RWPE1 (cell line): ENCODE data around the gene TMEM267.
"Not testable (repeated sequence)": the region's sequence is repeated elsewhere in the genome, so short reads cannot be mapped to it uniquely, and the experiment has no call there.

Experiments used
- CTCF ChIA-PET: fragments of 350-600 bp; sonication (Branson Sonifier 250); formaldehyde crosslinking; extraction: SDS; loops from one replicate; lab custom pipeline; 2021; lab: Yijun Ruan, JAX
- POLR2A ChIA-PET: fragments of 400-600 bp; formaldehyde crosslinking; extraction: SDS; loops from one replicate; lab custom pipeline; 2020; ENCODE audit warnings: antibody characterized with exemption; ENCODE audit not compliant: low non-redundant PET; lab: Yijun Ruan, JAX
- DNase-seq: peaks from one replicate; pipeline ENCODE4 v3.0.0; 2012; ENCODE audit warnings: low spot score
- H3K27ac ChIP-seq: fragments of 450-650 bp; 2 replicates; pipeline ENCODE4 v1.5.1; 2017
- CTCF ChIP-seq: fragments of 450-650 bp; conservative IDR thresholded peaks from 2 replicates; pipeline ENCODE4 v1.5.1; 2017; ENCODE audit warnings: low read depth, mild to moderate bottlenecking

TMEM267 gene

DNA sequence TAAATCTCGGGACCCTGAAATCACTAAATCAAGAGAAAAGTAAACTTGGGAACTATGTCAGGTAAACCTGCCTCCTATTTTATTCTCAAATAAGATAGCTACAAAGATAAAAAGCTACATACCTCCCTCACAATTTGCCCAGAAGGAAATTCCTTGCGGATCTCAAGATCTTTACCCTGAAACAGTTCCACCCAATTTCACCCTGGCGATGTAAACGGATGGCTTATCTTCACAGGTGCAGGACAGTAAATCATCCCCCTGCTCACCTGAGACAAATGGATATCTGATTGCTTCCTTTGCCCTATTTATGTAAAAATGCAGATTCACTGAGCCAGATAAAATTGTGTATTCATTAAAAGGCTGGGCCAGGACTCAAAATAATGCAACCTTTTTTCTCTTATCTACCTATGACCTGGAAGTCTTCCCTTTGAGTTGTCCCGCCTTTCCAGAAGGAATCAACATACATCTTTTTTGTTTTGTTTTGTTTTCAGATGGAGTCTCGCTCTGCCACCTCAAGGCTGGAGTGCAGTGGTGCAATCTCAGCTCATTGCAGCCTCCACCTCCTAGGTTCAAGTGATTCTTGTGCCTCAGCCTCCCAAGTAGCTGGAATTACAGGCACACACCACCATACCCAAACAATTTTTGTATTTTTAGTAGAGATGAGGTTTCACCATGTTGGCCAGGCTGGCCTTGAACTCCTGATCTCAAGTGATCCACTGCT lies 13.8 kb downstream of the TMEM267 start:
- TF ChIP-seq CTCF = no peak
- no peak for DNase-seq
- POLR2A ChIA-PET = no interaction called here
- CTCF ChIA-PET = interaction anchor here (0.6 to 1.1 kb wide), 2 partner anchors 121 to 166 kb away, joined by 3 read pairs; no protein-coding TSS in a partner anchor
- no peak overlapping the region for H3K27ac ChIP-seq

DNA sequence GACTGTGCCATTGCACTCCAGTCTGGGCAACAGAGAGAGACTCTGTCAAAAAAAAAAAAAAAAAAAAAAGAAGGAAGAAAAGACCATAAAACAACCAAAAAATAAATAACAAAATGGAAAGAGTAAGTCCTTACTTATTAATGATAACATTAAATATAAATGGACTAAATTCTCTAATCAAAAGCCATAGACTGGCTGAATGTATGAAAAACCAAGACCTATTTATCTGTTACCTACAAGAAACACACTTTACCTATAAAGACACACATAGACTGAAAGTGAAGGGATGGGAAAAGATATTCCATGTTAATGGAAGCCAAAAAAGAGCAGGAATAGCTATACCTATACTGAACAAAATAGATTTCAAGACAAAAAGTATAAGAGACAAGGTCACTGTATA lies 16.6 kb downstream of the TMEM267 start:
- POLR2A ChIA-PET = no interaction called here
- no peak for DNase-seq
- TF ChIP-seq CTCF = no peak
- no peak overlapping the region for H3K27ac ChIP-seq
- CTCF ChIA-PET = no interaction called here

GRCh38 chr5:43465455-43465854 lies 18.2 kb downstream of the TMEM267 start:
- POLR2A ChIA-PET, H3K27ac ChIP-seq, CTCF ChIA-PET, DNase-seq: not testable (repeated sequence)

DNA sequence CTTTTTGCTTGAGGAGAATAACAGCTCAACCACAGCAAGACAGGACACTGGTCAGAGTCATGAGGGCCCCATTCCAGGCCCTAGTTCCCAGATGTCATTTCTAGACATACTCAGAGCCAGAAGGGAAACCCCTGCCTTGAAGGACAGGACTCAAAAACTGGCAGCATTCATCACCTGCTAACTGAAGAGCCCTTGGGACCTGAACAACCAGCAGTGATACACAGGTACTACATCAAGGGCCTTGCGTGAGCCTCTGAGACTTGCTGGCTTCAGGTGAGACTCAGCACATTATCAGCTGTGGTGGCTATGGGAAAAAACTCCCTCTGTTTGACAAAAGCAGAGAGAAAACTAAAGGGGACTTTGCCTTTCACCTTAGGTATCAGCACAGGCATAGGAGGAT lies 22.6 kb downstream of the TMEM267 start:
- DNase-seq = no peak
- ChIA-PET CTCF (no interaction called here), POLR2A (no interaction called here)
- no peak for TF ChIP-seq CTCF
- no peak overlapping the region for H3K27ac ChIP-seq

GRCh38 chr5:43456556-43456955 lies 27.1 kb downstream of the TMEM267 start:
- no peak for DNase-seq
- no peak overlapping the region for H3K27ac ChIP-seq
- TF ChIP-seq CTCF = no peak
- ChIA-PET POLR2A (no interaction called here), CTCF (no interaction called here)

DNA sequence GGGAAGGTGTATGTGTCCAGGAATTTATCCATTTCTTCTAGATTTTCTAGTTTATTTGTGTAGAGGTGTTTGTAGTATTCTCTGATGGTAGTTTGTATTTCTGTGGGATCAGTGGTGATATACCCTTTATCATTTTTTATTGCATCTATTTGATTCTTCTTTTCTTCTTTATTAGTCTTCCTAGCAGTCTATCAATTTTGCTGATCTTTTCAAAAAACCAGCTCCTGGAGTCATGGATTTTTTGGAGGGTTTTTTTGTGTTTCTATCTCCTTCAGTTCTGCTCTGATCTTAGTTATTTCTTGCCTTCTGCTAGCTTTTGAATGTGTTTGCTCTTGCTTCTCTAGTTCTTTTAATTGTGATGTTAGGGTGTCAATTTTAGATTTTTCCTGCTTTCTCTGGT lies 42.1 kb downstream of the TMEM267 start:
- CTCF ChIA-PET, H3K27ac ChIP-seq, POLR2A ChIA-PET, DNase-seq: not testable (repeated sequence)

DNA sequence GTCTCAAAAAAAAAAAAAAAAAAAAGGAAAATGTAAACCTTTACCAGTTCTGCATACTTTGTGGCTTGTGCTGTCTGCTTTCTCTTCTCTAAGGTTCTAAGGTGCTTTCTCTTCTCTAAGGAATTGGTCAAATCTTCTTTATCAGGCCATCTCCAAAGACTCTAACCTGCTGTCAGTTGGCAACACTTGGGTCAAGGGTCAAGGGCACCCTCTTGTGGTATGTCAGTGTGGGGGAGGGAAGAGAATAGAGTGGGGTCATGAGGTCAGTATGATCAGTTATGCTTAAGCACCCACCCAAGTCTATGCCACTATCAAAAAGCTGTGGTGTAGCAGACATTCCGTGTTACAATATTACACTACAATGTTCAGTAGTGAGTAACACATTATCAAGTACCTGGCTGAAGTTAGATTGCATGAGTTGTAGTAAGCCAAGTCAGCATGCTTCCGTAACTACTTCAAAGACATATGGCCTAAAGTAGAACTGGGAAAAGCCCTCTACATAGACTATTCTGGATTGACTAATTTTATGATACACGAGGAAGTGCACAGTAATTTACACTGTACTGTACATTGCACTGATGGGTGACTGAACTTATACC lies 46.5 kb downstream of the TMEM267 start:
- no peak for DNase-seq
- ChIA-PET CTCF (interaction anchor here (0.7 kb wide), 1 partner anchor 11 kb away, joined by 7 read pairs; no protein-coding TSS in a partner anchor), POLR2A (interaction anchor here (0.6 kb wide), 2 partner anchors 17 to 36 kb away, joined by 3 read pairs; no protein-coding TSS in a partner anchor)
- TF ChIP-seq CTCF = no peak
- no peak overlapping the region for H3K27ac ChIP-seq
